ENCODE data around the gene FGF9.

The FGF9 gene

GRCh38 chr13:21691928-21692327 is 21.1 kb downstream of the FGF9 start:
- Histone ChIP-seq H3K4me3 (replicated peaks; ENCODE audit: insufficient read depth, low read length) (no peak overlapping the region), H3K27ac (replicated peaks) (no peak overlapping the region), H3K27me3 (ENCODE audit: insufficient read depth, poor library complexity, severe bottlenecking) (no peaks in the 10 kb centered on the region)
- DNase-seq (ENCODE audit: low read depth in 1 of 2, low spot score in 1 of 2), result no peak
- TF ChIP-seq GABPA (IDR thresholded peaks at IDR 0.05; ENCODE audit: low read depth), result no peak

- DNase-seq (ENCODE audit: low read depth in 1 of 2, low spot score in 1 of 2), result no peak
- H3K4me3 ChIP-seq (replicated peaks; ENCODE audit: insufficient read depth, low read length), result no peak overlapping the region
- H3K27ac ChIP-seq (replicated peaks), result no peak overlapping the region
- TF ChIP-seq GABPA (IDR thresholded peaks at IDR 0.05; ENCODE audit: low read depth) (no peak), POLR2AphosphoS5 (IDR thresholded peaks at IDR 0.05; ENCODE audit: low read depth) (no peak)
- H3K27me3 ChIP-seq (ENCODE audit: insufficient read depth, poor library complexity, severe bottlenecking), result no peaks in the 10 kb centered on the region
Measured at GRCh38 chr13:21694831-21695230, 24.0 kb downstream of the FGF9 start.

GRCh38 chr13:21695546-21695945 is 24.7 kb downstream of the FGF9 start:
- Histone ChIP-seq H3K4me3 (replicated peaks; ENCODE audit: insufficient read depth, low read length) (no peak overlapping the region), H3K27me3 (ENCODE audit: insufficient read depth, poor library complexity, severe bottlenecking) (no peaks in the 10 kb centered on the region), H3K27ac (replicated peaks) (no peak overlapping the region)
- TF ChIP-seq REST (IDR thresholded peaks at IDR 0.05; ENCODE audit: insufficient replicate concordance, low read depth) (no peak), CTCF (IDR thresholded peaks at IDR 0.05; ENCODE audit: insufficient read depth, low read length) (no peak), GABPA (IDR thresholded peaks at IDR 0.05; ENCODE audit: low read depth) (no peak), SPI1 (IDR thresholded peaks at IDR 0.05; ENCODE audit: borderline replicate concordance, low read depth) (no peak), POLR2AphosphoS5 (IDR thresholded peaks at IDR 0.05; ENCODE audit: low read depth) (no peak)
- no peak for DNase-seq (ENCODE audit: low read depth in 1 of 2, low spot score in 1 of 2)

- peak in 1 of 2 experiments; percentile 35 for DNase-seq (ENCODE audit: low read depth in 1 of 2, low spot score in 1 of 2)
- no peak overlapping the region for H3K27ac ChIP-seq (replicated peaks)
- H3K27me3 ChIP-seq (ENCODE audit: insufficient read depth, poor library complexity, severe bottlenecking), result no peaks in the 10 kb centered on the region
- H3K4me3 ChIP-seq (replicated peaks; ENCODE audit: insufficient read depth, low read length), result no peak overlapping the region
- TF ChIP-seq POLR2AphosphoS5 (IDR thresholded peaks at IDR 0.05; ENCODE audit: low read depth) (no peak), REST (IDR thresholded peaks at IDR 0.05; ENCODE audit: insufficient replicate concordance, low read depth) (no peak), SPI1 (IDR thresholded peaks at IDR 0.05; ENCODE audit: borderline replicate concordance, low read depth) (no peak), GABPA (IDR thresholded peaks at IDR 0.05; ENCODE audit: low read depth) (no peak), CTCF (IDR thresholded peaks at IDR 0.05; ENCODE audit: insufficient read depth, low read length) (no peak)
Measured at GRCh38 chr13:21696865-21697448, 26.1 kb downstream of the FGF9 start.

Data from HL-60 (cell line).